Mesenchymal stem cell (in vitro differentiated cells and primary cell): ENCODE data around the gene PLEKHJ1.

ENCODE experiments used
- DNase-seq: peaks from one replicate; pipeline ENCODE4 v3.0.0-alpha.2; 2013
- H2AFZ ChIP-seq: one replicate; pipeline ENCODE4 v1.6.1; 2013; ENCODE audit warnings: low read depth, mild to moderate bottlenecking, control low read depth, inconsistent platforms, low read length, moderate library complexity
- H2AK5ac ChIP-seq: 2 replicates; pipeline ENCODE4 v1.6.1; 2013; ENCODE audit warnings: low read length, moderate library complexity, mild to moderate bottlenecking, inconsistent platforms; ENCODE audit not compliant: severe bottlenecking
- H2BK120ac ChIP-seq: one replicate; pipeline ENCODE4 v1.6.1; 2013; ENCODE audit warnings: low read depth, mild to moderate bottlenecking, inconsistent platforms, low read length, moderate library complexity
- H2BK12ac ChIP-seq, 2 experiments: one replicate each; pipeline ENCODE4 v1.6.1; 2013; ENCODE audit warnings: inconsistent platforms in 2 of 2, low read length in 2 of 2, mild to moderate bottlenecking in 2 of 2, moderate library complexity in 2 of 2, control low read depth in 1 of 2
- H2BK15ac ChIP-seq: one replicate; pipeline ENCODE4 v1.6.1; 2013; ENCODE audit warnings: mild to moderate bottlenecking, low read depth, inconsistent platforms; ENCODE audit not compliant: poor library complexity, severe bottlenecking
- H2BK5ac ChIP-seq: 2 replicates; pipeline ENCODE4 v1.6.1; 2013; ENCODE audit warnings: low read depth, mild to moderate bottlenecking, low read length, control low read depth, inconsistent platforms; ENCODE audit not compliant: poor library complexity, severe bottlenecking
- H3K14ac ChIP-seq, 2 experiments: one replicate each; pipeline ENCODE4 v1.6.1; 2013; ENCODE audit warnings: inconsistent platforms in 2 of 2, low read length in 2 of 2, control low read depth in 1 of 2, mild to moderate bottlenecking in 1 of 2, moderate library complexity in 1 of 2
- H3K18ac ChIP-seq, 2 experiments: one replicate each; pipeline ENCODE4 v1.6.1; 2013; ENCODE audit warnings: inconsistent platforms in 2 of 2, low read length in 2 of 2, control low read depth in 1 of 2, low read depth in 1 of 2, mild to moderate bottlenecking in 1 of 2
- H3K23ac ChIP-seq, 2 experiments: one replicate each; pipeline ENCODE4 v1.6.1; 2013; ENCODE audit warnings: inconsistent platforms in 2 of 2, low read length in 2 of 2, mild to moderate bottlenecking in 2 of 2, moderate library complexity in 2 of 2, control low read depth in 1 of 2
- H3K27ac ChIP-seq: 2 replicates; pipeline ENCODE4 v1.5.1; 2013; ENCODE audit warnings: mild to moderate bottlenecking, moderate library complexity, low read length, control low read depth, inconsistent platforms; ENCODE audit not compliant: poor library complexity, severe bottlenecking
- H3K27me3 ChIP-seq, 2 experiments: 2 replicates each; pipeline versions ENCODE4 v1.6.1 to v1.7.0; 2013; ENCODE audit warnings: low read length in 2 of 2, mild to moderate bottlenecking in 2 of 2, moderate library complexity in 2 of 2, control low read depth in 1 of 2, inconsistent platforms in 1 of 2; ENCODE audit not compliant: control insufficient read depth in 1 of 2, insufficient read depth in 1 of 2
- H3K36me3 ChIP-seq, 2 experiments: 2 replicates each; pipeline versions ENCODE4 v1.6.1 to v1.7.0; 2013; ENCODE audit warnings: low read length in 2 of 2, control low read depth in 1 of 2, inconsistent platforms in 1 of 2, low read depth in 1 of 2, mild to moderate bottlenecking in 1 of 2; ENCODE audit not compliant: insufficient read depth in 2 of 2, control insufficient read depth in 1 of 2
- H3K4ac ChIP-seq, 2 experiments: one replicate each; pipeline ENCODE4 v1.6.1; 2013; ENCODE audit warnings: inconsistent platforms in 2 of 2, low read length in 2 of 2, mild to moderate bottlenecking in 2 of 2, moderate library complexity in 2 of 2, control low read depth in 1 of 2, low read depth in 1 of 2
- H3K4me1 ChIP-seq: 2 replicates; pipeline ENCODE4 v1.6.1; 2013; ENCODE audit warnings: low read depth, low read length, control low read depth; ENCODE audit not compliant: control insufficient read depth, insufficient read depth
- H3K4me2 ChIP-seq: 2 replicates; pipeline ENCODE4 v1.6.1; 2013; ENCODE audit warnings: low read length, mild to moderate bottlenecking, inconsistent platforms; ENCODE audit not compliant: poor library complexity, severe bottlenecking
- H3K4me3 ChIP-seq, 2 experiments: 2 replicates each; pipeline versions ENCODE4 v1.5.1 to v1.7.0; 2013; ENCODE audit warnings: low read length in 2 of 2, mild to moderate bottlenecking in 2 of 2, control low read depth in 1 of 2, low read depth in 1 of 2; ENCODE audit not compliant: insufficient read depth in 1 of 2
- H3K79me1 ChIP-seq: replicated peaks from 2 replicates; pipeline ENCODE4 v1.6.1; 2013; ENCODE audit warnings: mild to moderate bottlenecking, control low read depth, low read length, inconsistent platforms; ENCODE audit not compliant: poor library complexity, severe bottlenecking
- H3K9ac ChIP-seq: 2 replicates; pipeline ENCODE4 v1.7.0; 2013; ENCODE audit warnings: mild to moderate bottlenecking, low read length, moderate library complexity
- H3K9me3 ChIP-seq: 2 replicates; pipeline ENCODE4 v1.7.0; 2013; ENCODE audit warnings: mild to moderate bottlenecking, low read length; ENCODE audit not compliant: control insufficient read depth
- H4K8ac ChIP-seq: one replicate; pipeline ENCODE4 v1.6.1; 2013; ENCODE audit warnings: inconsistent platforms, mild to moderate bottlenecking, low read length, moderate library complexity
- H4K91ac ChIP-seq: one replicate; pipeline ENCODE4 v1.6.1; 2013; ENCODE audit warnings: mild to moderate bottlenecking, low read length, inconsistent platforms
- WGBS: methylation state at CpG from one replicate; pipeline ENCODE4 v1.1.7; 2013; ENCODE audit warnings: mixed read lengths; 5-methylcytosine and 5-hydroxymethylcytosine counted together
- small RNA-seq: library from polyadenylated mRNA; stranded (forward); fragments of <200 nt; extraction: miRNeasy Mini kit (QIAGEN cat#:217004); gene quantifications from one replicate; pipeline ENCODE3, GENCODE V24; 2013; ENCODE audit warnings: low read depth

PLEKHJ1 gene

DNA sequence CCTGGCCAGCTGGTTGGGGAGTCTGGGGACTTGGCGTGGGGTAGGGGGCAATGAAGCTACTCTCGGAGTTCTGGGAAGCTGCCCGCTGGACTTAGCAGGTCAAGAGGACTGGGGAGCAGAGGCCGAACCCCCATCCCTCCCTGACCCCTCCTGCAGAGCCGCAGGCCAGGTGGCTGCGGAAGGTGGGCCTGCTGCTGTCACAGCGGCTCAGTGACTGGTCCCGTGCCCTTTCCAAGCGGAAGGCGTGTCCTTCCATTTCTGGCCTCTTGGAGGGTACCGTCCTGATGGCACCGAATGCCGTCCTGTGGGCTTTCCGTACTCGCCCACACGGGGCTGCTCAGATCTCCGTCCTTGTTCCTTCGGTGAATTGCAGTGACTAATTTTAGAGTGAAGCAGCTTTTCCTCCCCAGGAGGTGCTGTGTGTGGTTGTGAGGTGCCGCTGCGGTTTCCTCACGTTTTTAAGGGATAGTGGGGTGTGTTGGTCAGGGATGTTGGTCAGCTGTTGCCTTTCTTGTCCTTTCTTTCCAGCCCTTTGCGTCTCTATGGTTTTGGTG is 51.6 kb downstream of the PLEKHJ1 start:
- Histone ChIP-seq H2AK5ac (no peak overlapping the region), H3K4me1 (peaks cover 62% of the 10 kb centered on the region), H3K36me3 (peaks cover 63 to 65% of the 10 kb centered on the region in 2 experiments), H2BK15ac (no peak overlapping the region), H4K91ac (no peak overlapping the region), H3K23ac (no peak overlapping the region), H3K79me1 (peaks cover 21% of the 10 kb centered on the region), H3K4me3 (no peak overlapping the region), H2BK12ac (no peak overlapping the region), H3K18ac (no peak overlapping the region), H3K9ac (no peak overlapping the region), H4K8ac (no peak overlapping the region), H3K27me3 (no peaks in the 10 kb centered on the region), H3K4ac (no peak overlapping the region), H3K9me3 (no peaks in the 10 kb centered on the region), H3K27ac (no peak overlapping the region), H2BK120ac (no peak overlapping the region), H3K4me2 (no peak overlapping the region), H3K14ac (no peak overlapping the region), H2BK5ac (no peak overlapping the region), H2AFZ (no peak overlapping the region)
- no peak for DNase-seq
- WGBS, result 96% methylated on average over 22 of the region's 22 CpGs

Small RNA genes lying within 50 kb of the gene (small RNA-seq; reads per million reads assigned to genes)
- gene MIR1227, result 2.0 reads per million
